IMR-90 (cell line): ENCODE data around the gene MAML2. TPM values are rescaled to one million over a fixed set of nuclear protein-coding genes. Genes with fewer than 3 reads are reported as not detected.

Experiments
- ATAC-seq: fragments of 200-7000 bp; cut with Tn5 transposase; 2 replicates; pipeline ENCODE4 v1.9.1; 2020; ENCODE audit warnings: low read depth, mild to moderate bottlenecking, moderate library complexity
- BruUV-seq: library from RNA; stranded (reverse); fragments of 400-500 nt; replicated peaks from 2 replicates; lab custom pipeline; 2021; lab: Mats Ljungman, UMichigan
- CTCF ChIA-PET: fragments of 300-600 bp; formaldehyde crosslinking; extraction: SDS; loops from one replicate; lab custom pipeline; 2021; ENCODE audit warnings: antibody characterized with exemption; lab: Yijun Ruan, JAX
- POLR2A ChIA-PET: fragments of 300-600 bp; sonication (Branson Sonifier 250); formaldehyde crosslinking; loops from one replicate; lab custom pipeline; 2022; ENCODE audit warnings: antibody characterized with exemption; ENCODE audit not compliant: unreplicated experiment; lab: Charles Lee
- DNase-seq: peaks from one replicate; pipeline ENCODE4 v3.0.0; 2013
- H2AFZ ChIP-seq: replicated peaks from 2 replicates; pipeline ENCODE3; 2013; ENCODE audit warnings: low read length, mild to moderate bottlenecking; ENCODE audit not compliant: poor library complexity
- H2AK5ac ChIP-seq: 2 replicates; pipeline ENCODE4 v1.6.1; 2013; ENCODE audit warnings: low read depth, low read length, inconsistent platforms
- H2AK9ac ChIP-seq: replicated peaks from 2 replicates; pipeline ENCODE3; 2013; ENCODE audit warnings: mild to moderate bottlenecking, low read depth, low read length, moderate library complexity; ENCODE audit not compliant: poor library complexity
- H2BK120ac ChIP-seq: 2 replicates; pipeline ENCODE4 v1.6.1; 2013; ENCODE audit warnings: low read depth, low read length, inconsistent platforms
- H2BK15ac ChIP-seq: 3 replicates; pipeline ENCODE4 v1.6.1; 2013; ENCODE audit warnings: low read depth, low read length, inconsistent platforms
- H2BK20ac ChIP-seq: 2 replicates; pipeline ENCODE4 v1.6.1; 2013; ENCODE audit warnings: low read depth, mild to moderate bottlenecking, inconsistent platforms, low read length, moderate library complexity
- H2BK5ac ChIP-seq: 2 replicates; pipeline ENCODE4 v1.6.1; 2013; ENCODE audit warnings: mild to moderate bottlenecking, low read depth, low read length, inconsistent platforms; ENCODE audit not compliant: poor library complexity, severe bottlenecking
- H3K14ac ChIP-seq: replicated peaks from 2 replicates; pipeline ENCODE4 v1.6.1; 2013; ENCODE audit warnings: low read depth, low read length, inconsistent platforms
- H3K18ac ChIP-seq: 2 replicates; pipeline ENCODE4 v1.6.1; 2013; ENCODE audit warnings: low read depth, low read length, control low read depth
- H3K23ac ChIP-seq: 2 replicates; pipeline ENCODE4 v1.6.1; 2013; ENCODE audit warnings: low read depth, low read length, inconsistent platforms
- H3K27ac ChIP-seq: 2 replicates; pipeline ENCODE4 v1.5.1; 2013; ENCODE audit warnings: mild to moderate bottlenecking, control low read depth, low read length; ENCODE audit not compliant: insufficient read depth
- H3K27me3 ChIP-seq: 2 replicates; pipeline ENCODE4 v1.6.1; 2013; ENCODE audit warnings: low read length; ENCODE audit not compliant: control insufficient read depth, insufficient read depth
- H3K36me3 ChIP-seq: 2 replicates; pipeline ENCODE4 v1.6.1; 2013; ENCODE audit warnings: low read length, mixed read lengths; ENCODE audit not compliant: control insufficient read depth, insufficient read depth
- H3K4ac ChIP-seq: 2 replicates; pipeline ENCODE4 v1.6.1; 2013; ENCODE audit warnings: low read depth, low read length, inconsistent platforms
- H3K4me1 ChIP-seq: 2 replicates; pipeline ENCODE4 v1.6.1; 2013; ENCODE audit warnings: low read length, mixed read lengths; ENCODE audit not compliant: control insufficient read depth, insufficient read depth
- H3K4me2 ChIP-seq: 2 replicates; pipeline ENCODE4 v1.6.1; 2013; ENCODE audit warnings: low read depth, mild to moderate bottlenecking, control low read depth, low read length, moderate library complexity
- H3K4me3 ChIP-seq: 2 replicates; pipeline ENCODE4 v1.5.1; 2013; ENCODE audit warnings: low read depth, mild to moderate bottlenecking, control low read depth, low read length, moderate library complexity; ENCODE audit not compliant: insufficient read depth
- H3K56ac ChIP-seq: 2 replicates; pipeline ENCODE4 v1.6.1; 2013; ENCODE audit warnings: low read length, inconsistent platforms; ENCODE audit not compliant: insufficient read depth; ENCODE audit errors: extremely low read depth
- H3K79me1 ChIP-seq, 2 experiments: 2 replicates each; pipeline ENCODE4 v1.6.1; 2013; ENCODE audit warnings: low read length in 2 of 2, inconsistent platforms in 1 of 2, low read depth in 1 of 2
- H3K9ac ChIP-seq: 2 replicates; pipeline ENCODE4 v1.6.1; 2013; ENCODE audit warnings: low read depth, low read length, control low read depth
- H3K9me1 ChIP-seq: 2 replicates; pipeline ENCODE4 v1.6.1; 2013; ENCODE audit warnings: low read length, inconsistent platforms; ENCODE audit not compliant: insufficient read depth
- H3K9me3 ChIP-seq: 2 replicates; pipeline ENCODE4 v1.6.1; 2013; ENCODE audit warnings: low read length; ENCODE audit not compliant: control insufficient read depth, insufficient read depth
- H4K20me1 ChIP-seq: 2 replicates; pipeline ENCODE4 v1.6.1; 2013; ENCODE audit warnings: low read length, inconsistent platforms; ENCODE audit not compliant: insufficient read depth
- H4K5ac ChIP-seq: 2 replicates; pipeline ENCODE4 v1.6.1; 2013; ENCODE audit warnings: mild to moderate bottlenecking, low read depth, low read length, control low read depth
- H4K8ac ChIP-seq, 2 experiments: 2 replicates each; pipeline ENCODE4 v1.6.1; 2013; ENCODE audit warnings: low read depth in 2 of 2, low read length in 2 of 2, control low read depth in 1 of 2, inconsistent platforms in 1 of 2
- H4K91ac ChIP-seq: 2 replicates; pipeline ENCODE4 v1.6.1; 2013; ENCODE audit warnings: low read depth, low read length, inconsistent platforms; ENCODE audit not compliant: insufficient read depth
- BHLHE40 ChIP-seq: fragments of 150-350 bp; IDR thresholded peaks from 2 replicates; pipeline ENCODE4 v1.6.1; 2016; ENCODE audit warnings: mild to moderate bottlenecking, low read depth, low read length
- CHD1 ChIP-seq: IDR thresholded peaks from 2 replicates; pipeline ENCODE4 v1.6.1; 2012; ENCODE audit warnings: low read depth, low read length, improper control_type of control experiment
- CTCF ChIP-seq: conservative IDR thresholded peaks from 2 replicates; pipeline ENCODE4 v1.5.1; 2012; ENCODE audit warnings: mild to moderate bottlenecking, low read depth, low read length, improper control_type of control experiment
- ELK1 ChIP-seq: fragments of 150-350 bp; IDR thresholded peaks from 2 replicates; pipeline ENCODE4 v1.6.1; 2016; ENCODE audit warnings: low read depth, mild to moderate bottlenecking, low read length, moderate library complexity, borderline replicate concordance
- MAZ ChIP-seq: IDR thresholded peaks from 2 replicates; pipeline ENCODE4 v1.6.1; 2012; ENCODE audit warnings: low read depth, mild to moderate bottlenecking, low read length, improper control_type of control experiment, moderate library complexity, borderline replicate concordance
- MXI1 ChIP-seq: IDR thresholded peaks from 2 replicates; pipeline ENCODE4 v1.6.1; 2012; ENCODE audit warnings: low read depth, mild to moderate bottlenecking, low read length, moderate library complexity, borderline replicate concordance
- RAD21 ChIP-seq: IDR thresholded peaks from 2 replicates; pipeline ENCODE4 v1.6.1; 2012; ENCODE audit warnings: low read length, improper control_type of control experiment
- RFX5 ChIP-seq: IDR thresholded peaks from 2 replicates; pipeline ENCODE4 v1.8.0; 2012; ENCODE audit warnings: low read depth, mild to moderate bottlenecking, low read length, moderate library complexity
- WGBS, 2 experiments: methylation state at CpG; one replicate each; pipeline versions ENCODE4 v1.1.5 to v1.1.7; 2013; ENCODE audit warnings: missing lambda C conversion rate in 2 of 2; ENCODE audit not compliant: insufficient read length in 1 of 2; ENCODE audit errors: extremely low coverage in 2 of 2; 5-methylcytosine and 5-hydroxymethylcytosine counted together
- dilution Hi-C: fragments of 300-500 bp; cut with HindIII; formaldehyde crosslinking; loops from one replicate; pipeline ENCODE4 v1.14.3; 2018; ENCODE audit warnings: low sequenced_read_pairs; ENCODE audit not compliant: unreplicated experiment
- in situ Hi-C: fragments of 300-500 bp; cut with MboI; formaldehyde crosslinking; loops from 3 replicates; pipeline ENCODE4 v1.14.3; 2019; ENCODE audit warnings: low sequenced_read_pairs, inconsistent platforms, mixed read lengths
- intact Hi-C: fragments of 100-400 bp; cut with micrococcal nuclease; formaldehyde crosslinking; loops from 2 replicates; pipeline ENCODE4 v1.10.0; 2022
- polyA plus RNA-seq, 3 experiments: library from polyadenylated mRNA; depleted of rRNA; stranded (reverse); fragments of >200 nt; gene quantifications; 2 replicates each; pipeline ENCODE4 v1.2.3, GENCODE V29; 2012; ENCODE audit warnings: low replicate concordance in 1 of 3
- total RNA-seq: library from RNA; depleted of rRNA; stranded (reverse); fragments of >200 nt; gene quantifications from 2 replicates; pipeline ENCODE4 v1.2.3, GENCODE V29; 2012

Gene MAML2
- total and polyA plus RNA-seq, 2 of the 4 experiments (the other 2 are of a cell fraction) = 15.0 to 19.5 TPM

GRCh38 chr11:96126917-96127595 lies 215.9 kb downstream of the MAML2 start:
- H2BK20ac ChIP-seq = no peak overlapping the region
- H4K91ac ChIP-seq = no peak overlapping the region
- intact Hi-C loops (no loop called here), dilution Hi-C loops (no loop called here), in situ Hi-C loops (no loop called here)
- DNase-seq = no peak
- no peak overlapping the region for H3K4me3 ChIP-seq
- no peak overlapping the region for H3K27ac ChIP-seq
- no CpG with 5 or more reads among the region's 4 CpGs for WGBS, 2 experiments
- no peak overlapping the region for H3K18ac ChIP-seq
- H3K4me1 ChIP-seq = peaks cover 6% of the 10 kb centered on the region
- H3K36me3 ChIP-seq = no peaks in the 10 kb centered on the region
- no peaks in the 10 kb centered on the region for H3K9me3 ChIP-seq
- H3K9ac ChIP-seq = no peak overlapping the region
- H3K23ac ChIP-seq = no peak overlapping the region
- CTCF ChIA-PET = interaction anchor here (0.6 kb wide), 1 partner anchor 62 kb away, joined by 3 read pairs; no protein-coding TSS in a partner anchor
- H3K79me1 ChIP-seq = peaks cover 27 to 58% of the 10 kb centered on the region in 2 experiments
- no peak overlapping the region for H4K8ac ChIP-seq
- no peak for ATAC-seq
- H3K9me1 ChIP-seq = peaks cover 4% of the 10 kb centered on the region
- H3K4me2 ChIP-seq = no peak overlapping the region
- H2AK5ac ChIP-seq = no peak overlapping the region
- no peak overlapping the region for H2AK9ac ChIP-seq
- H2BK120ac ChIP-seq = no peak overlapping the region
- H3K27me3 ChIP-seq = no peaks in the 10 kb centered on the region
- no peak overlapping the region for H3K56ac ChIP-seq
- no peak for TF ChIP-seq ELK1
- no peak for TF ChIP-seq MAZ
- TF ChIP-seq RFX5 = no peak
- TF ChIP-seq BHLHE40 = no peak
- no peak for TF ChIP-seq CHD1
- no peak for TF ChIP-seq MXI1
- TF ChIP-seq CTCF = no peak
- TF ChIP-seq RAD21 = no peak
- no peak overlapping the region for H4K5ac ChIP-seq
- no peak overlapping the region for H2BK5ac ChIP-seq
- H2BK15ac ChIP-seq = no peak overlapping the region
- POLR2A ChIA-PET = no interaction called here
- H3K4ac ChIP-seq = no peak overlapping the region
- no peaks in the 10 kb centered on the region; the same call in 1 of the 2 replicates for H4K20me1 ChIP-seq
- no TSS peak for BruUV-seq
- no peak overlapping the region for H2AFZ ChIP-seq
- no peak overlapping the region for H3K14ac ChIP-seq
